HTR-8/SVneo (cell line): ENCODE measurements around the gene NF1.
"Not testable (repeated sequence)": the region's sequence is repeated elsewhere in the genome, so short reads cannot be mapped to it uniquely, and the experiment has no call there.

ENCODE experiments used
- DNase-seq: peaks from one replicate; pipeline ENCODE4 v3.0.0; 2011; ENCODE audit warnings: low spot score, mixed read lengths; ENCODE audit not compliant: insufficient read length
- FAIRE-seq: peaks from 2 replicates; lab custom pipeline; 2011; peaks lifted over from hg19 to GRCh38; lab: Jason Lieb, UNC

Gene NF1

DNA sequence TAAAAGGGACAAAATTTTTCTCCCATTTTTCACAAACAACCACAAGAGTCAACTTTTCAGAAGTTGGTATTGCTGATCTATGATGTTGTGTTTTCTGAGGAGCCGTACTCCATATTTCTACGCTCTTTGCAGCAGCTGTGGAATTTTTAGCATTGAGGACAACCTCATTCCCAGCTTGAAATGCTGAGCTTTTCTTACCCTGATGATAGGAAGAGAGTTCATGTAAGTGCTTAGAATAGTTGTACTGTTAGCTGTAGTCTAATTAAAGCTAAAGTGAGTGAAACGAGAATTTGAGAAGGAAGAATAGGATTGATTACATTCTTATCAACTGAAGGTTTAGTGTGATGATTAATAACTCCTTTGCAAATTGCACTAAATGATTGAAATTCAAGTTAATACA lies 72.3 kb downstream of the NF1 start:
- FAIRE-seq (no peak), DNase-seq (no peak)

DNA sequence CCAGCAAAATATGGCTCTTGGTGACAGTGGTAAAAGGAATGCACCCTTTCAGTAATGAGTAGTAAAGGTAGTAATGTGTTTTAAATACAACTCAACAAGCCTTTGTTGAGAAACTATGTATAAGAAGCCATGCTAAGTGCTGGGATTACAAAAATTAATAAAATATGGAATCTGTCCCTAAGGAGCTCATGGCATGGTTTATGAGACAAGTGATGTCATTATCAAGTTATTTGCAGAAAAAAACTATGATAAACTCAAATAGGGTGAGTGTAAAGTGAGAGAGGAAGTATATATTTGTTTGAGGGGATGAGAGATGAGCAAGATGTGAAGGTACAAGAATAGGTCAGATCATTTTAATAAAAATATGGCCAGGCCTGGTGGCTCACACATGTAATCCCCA lies 76.9 kb downstream of the NF1 start:
- no peak for FAIRE-seq
- no peak for DNase-seq

DNA sequence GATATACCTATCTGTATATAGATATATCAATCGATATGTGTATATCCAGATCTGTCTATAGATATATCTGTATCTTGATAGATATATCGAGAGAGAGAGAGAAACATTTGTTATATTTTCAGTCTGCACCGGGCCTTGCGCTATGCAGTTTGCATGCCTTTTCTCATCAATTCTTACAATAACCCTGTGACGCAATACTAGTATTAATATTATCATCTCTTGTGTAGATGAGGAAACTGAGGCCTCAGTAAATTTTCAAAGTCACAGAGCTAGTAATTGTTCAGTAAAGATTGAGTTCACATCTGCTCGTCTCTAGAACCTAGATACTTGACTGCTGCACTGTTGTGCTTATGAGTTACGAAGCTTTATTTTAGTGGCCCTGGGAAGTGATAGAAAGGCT lies 77.6 kb downstream of the NF1 start:
- no peak for DNase-seq
- FAIRE-seq: no peak

DNA sequence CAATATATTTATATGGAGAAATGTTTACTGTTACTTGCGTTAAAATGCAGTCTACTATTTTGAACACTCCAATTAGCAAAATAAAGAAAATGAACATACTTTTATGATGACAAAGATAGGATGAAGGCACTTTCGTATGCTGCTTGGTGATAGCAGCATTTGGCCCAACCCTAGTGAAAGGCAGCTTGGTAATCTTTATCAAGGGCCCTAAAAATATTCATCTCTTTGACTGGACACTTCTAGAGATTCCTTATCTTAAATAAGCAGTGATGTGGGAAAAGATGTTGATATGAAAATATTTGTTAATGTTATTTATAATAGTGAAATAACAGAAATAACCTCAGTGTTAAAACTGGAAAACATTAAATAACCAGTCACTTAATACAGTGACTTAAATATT lies 79.4 kb downstream of the NF1 start:
- DNase-seq: no peak
- no peak for FAIRE-seq

DNA sequence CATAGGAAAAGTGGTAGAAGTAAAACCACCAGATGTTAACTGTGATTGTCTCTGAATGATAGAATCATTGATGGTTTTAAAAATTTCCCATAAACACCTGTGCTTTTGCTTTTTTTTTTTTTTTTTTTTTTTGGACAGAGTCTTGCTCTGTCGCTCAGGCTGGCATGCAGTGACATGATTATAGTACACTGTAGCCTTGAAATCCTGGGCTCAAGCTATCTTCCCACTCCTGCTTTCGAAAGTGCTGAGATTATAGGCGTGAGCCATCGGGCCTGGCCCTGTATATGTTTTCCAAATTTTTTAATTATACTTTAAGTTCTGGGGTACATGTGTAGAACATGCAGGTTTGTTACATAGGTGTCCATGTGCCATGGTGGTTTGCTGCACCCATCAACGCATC lies 80.5 kb downstream of the NF1 start:
- DNase-seq (no peak), FAIRE-seq (no peak)

DNA sequence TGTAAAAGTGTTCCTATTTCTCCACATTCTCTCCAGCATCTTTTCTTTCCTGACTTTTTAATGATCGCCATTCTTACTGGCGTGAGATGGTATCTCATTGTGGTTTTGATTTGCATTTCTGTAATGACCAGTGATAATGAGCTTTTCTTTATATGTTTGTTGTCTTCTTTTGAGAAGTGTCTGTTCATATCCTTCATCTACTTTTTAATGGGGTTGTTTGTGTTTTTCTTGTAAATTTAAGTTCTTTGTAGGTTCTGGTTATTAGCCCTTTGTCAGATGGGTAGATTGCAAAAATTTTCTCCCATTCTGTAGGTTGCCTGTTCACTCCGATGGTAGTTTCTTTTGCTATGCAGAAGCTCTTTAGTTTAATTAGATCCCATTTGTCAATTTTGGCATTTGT lies 81.4 kb downstream of the NF1 start:
- FAIRE-seq, DNase-seq: not testable (repeated sequence)

DNA sequence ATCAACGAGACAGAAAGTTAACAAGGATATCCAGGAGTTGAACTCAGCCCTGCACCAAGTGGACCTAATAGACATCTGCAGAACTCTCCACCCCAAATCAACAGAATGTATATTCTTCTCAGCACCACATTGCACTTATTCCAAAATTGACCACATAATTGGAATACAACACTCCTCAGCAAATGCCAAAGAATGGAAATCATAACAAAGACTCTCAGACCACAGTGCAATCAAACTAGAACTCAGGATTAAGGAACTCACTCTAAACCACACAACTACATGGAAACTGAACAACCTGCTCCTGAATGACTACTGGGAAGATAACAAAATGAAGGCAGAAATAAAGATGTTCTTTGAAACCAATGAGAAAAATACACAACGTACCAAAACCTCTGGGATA lies 84.2 kb downstream of the NF1 start:
- not testable (repeated sequence) for FAIRE-seq, DNase-seq

DNA sequence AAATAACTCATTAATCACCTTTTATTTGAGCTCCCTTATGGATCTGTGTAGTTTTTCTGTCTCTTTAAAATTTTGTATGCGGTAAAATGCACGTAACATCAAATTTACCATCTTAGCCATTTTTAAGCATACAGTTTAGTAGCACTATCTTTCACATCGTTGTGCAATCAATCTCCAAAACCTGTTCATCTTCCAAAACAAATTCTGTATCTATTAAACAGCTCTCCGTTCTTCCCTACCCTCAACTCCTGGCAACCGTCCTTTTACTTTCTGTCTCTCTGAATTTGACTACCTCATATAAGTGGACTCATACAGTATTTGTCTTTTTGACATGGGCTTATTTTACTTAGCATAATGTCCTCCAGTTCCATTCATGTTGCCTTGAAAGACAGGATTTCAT lies 100.5 kb downstream of the NF1 start:
- no peak for FAIRE-seq
- no peak for DNase-seq

DNA sequence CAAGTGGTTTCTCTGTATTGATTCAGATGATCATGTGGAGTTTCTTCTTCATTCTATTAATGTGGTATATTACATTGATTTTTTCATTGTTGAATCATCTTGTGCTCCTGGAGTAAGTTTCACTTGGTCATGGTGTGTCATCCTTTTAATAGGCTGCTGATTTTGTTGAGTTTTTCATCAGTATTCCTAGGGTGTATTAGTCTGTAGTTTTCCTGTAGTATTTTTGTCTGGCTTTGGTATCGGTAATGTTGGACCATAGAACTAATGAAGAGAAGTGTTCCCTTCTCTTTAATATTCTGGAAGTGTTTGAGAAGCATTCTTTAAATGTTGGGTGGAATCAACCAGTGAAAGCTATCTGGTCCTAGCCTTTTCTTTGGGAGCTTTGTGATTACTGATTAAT lies 103.2 kb downstream of the NF1 start:
- DNase-seq: no peak
- FAIRE-seq: no peak

DNA sequence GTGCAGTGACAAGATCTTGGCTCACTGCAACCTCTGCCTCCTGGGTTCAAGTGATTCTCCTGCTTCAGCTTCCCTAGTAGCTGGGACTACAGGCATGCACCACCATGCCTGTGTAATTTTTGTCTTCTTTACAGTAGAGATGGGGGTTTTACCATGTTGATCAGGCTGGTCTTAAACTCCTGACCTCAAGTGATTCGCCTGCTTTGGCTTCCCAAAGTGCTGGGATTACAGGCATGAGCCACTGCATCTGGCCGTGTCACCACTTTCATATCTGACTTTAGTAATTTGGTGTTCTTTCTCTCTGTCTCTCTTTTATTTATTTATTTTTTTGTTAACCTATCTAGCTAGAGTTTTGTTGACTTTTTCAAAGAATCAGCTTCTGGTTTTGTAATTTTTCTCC lies 103.9 kb downstream of the NF1 start:
- not testable (repeated sequence) for FAIRE-seq, DNase-seq

DNA sequence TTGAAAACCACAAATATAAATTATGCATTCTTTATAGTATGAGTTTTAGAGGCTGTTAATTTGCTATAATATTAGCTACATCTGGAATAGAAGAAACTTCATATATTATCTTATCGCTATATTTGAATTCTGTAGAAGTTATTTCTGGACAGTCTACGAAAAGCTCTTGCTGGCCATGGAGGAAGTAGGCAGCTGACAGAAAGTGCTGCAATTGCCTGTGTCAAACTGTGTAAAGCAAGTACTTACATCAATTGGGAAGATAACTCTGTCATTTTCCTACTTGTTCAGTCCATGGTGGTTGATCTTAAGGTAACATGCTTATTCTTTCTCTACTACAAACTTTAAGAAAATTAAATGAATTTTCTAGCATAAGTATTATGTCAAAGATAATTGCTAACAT lies 105.5 kb downstream of the NF1 start:
- DNase-seq: no peak
- no peak for FAIRE-seq

DNA sequence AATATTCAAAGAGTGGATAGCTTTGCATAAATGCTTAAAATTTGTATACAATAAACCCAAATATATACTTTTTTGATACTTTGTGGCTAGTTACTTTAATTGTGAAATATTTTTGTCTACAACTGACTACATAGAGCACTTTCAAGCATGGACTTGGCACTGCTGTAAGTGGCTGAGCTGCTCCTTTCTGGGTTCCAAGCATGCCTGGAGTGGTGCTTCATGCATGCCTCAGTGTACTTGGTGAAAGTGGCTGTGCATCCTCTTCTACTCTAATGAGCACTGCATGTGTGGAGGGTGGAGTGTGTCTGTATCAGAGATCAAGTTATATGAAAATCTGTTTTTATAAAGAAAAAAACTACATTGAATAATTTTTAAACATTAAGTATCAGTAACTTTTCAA lies 108.2 kb downstream of the NF1 start:
- FAIRE-seq (no peak), DNase-seq (no peak)

DNA sequence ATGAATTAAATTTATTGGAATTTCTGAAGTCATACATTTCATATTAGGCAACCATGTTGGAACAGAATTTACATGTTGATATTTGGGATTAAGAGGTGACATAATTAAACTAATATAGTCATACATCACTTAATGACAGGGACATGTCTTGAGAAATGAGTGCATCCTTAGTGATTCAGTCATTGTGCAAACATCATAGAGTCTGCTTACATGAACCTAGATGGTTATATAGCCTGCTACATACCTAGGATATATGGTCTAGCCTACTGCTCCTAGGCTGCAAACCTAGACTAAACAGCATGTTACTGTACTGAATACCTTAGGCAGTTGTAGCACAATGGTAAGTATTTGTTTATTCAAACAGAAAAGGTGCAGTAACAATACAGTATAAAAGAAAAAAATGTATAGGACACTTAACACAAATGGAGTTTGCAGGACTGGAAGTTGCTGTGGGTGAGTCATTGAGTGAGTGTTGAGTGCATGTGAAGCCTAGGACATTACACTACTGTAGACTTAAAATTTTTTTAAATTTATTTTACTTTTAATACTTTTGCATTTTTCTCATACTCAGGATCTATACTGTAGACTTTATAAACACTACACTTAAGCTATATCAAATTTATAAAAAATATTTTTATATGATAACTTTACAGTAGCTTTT lies 116.7 kb downstream of the NF1 start:
- DNase-seq (no peak), FAIRE-seq (no peak)

DNA sequence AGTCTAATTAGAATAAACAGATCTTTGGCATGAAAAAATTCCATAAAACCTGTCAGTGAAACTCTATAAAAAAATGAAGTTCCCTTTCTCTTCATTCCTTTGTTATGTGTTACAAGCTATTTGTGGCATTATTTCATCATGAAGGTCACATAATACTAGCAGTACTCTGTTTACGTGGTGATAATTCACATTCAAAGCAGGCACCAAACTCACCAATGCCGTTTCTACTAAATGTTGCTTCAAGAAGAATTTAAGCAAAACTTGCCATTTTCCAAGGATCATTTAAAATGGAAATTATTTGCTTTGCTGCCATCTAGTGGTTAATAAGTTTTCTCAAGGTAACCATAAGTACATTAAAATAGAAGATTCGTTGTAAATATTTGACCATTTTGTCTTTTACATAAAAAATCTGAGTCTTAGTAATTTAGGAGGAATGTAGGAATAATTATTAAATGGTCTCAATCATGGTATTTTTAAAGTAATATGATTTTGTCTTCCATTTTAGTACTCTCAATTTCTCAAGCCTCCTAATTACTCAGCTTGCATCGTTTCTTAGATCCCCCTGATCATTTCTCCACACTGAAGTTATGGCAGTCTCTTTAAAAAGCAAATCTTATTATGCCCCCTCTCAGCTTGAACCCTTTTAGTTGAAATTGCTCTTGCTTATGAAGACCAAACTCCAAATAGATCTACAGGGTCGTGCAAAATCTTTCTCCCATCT lies 121.4 kb downstream of the NF1 start:
- DNase-seq (peak; percentile 31), FAIRE-seq (no peak)

DNA sequence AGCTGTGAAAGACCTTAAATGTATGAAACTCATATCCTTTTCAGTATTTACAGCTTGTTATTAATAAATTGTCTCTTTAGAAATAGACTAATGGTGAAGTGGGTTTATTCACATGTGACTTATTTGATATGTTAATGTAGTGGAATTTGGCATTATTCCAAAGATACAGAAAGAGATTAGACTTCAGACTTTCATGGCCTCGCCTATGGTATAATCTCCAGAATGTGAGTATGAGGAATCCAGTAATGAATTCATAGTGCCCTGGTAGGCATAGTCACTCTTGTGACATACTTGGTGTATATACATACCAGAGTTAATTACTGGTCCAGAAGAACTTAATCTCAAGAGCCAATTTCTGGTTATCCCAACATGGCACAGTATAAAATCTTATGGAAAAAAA lies 129.6 kb downstream of the NF1 start:
- DNase-seq (no peak), FAIRE-seq (no peak)

DNA sequence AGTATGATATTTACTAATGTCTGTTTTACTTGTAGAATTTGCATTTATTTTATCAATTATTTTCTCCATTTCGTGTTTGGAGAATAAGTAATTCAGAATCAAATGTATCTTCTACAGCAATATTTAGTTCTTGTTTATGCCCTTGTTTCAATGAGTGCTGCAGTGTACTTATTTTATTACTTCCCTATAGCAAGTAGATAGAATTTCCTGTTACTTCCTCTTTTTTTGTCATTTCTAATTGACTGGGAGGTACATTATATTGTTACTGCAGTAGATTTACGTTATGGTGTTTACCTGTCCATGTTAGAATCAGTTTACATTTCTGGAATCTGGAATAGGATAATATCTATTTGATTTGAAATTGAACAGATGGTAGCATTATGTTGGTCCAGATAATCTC lies 131.1 kb downstream of the NF1 start:
- DNase-seq: no peak
- FAIRE-seq: no peak

DNA sequence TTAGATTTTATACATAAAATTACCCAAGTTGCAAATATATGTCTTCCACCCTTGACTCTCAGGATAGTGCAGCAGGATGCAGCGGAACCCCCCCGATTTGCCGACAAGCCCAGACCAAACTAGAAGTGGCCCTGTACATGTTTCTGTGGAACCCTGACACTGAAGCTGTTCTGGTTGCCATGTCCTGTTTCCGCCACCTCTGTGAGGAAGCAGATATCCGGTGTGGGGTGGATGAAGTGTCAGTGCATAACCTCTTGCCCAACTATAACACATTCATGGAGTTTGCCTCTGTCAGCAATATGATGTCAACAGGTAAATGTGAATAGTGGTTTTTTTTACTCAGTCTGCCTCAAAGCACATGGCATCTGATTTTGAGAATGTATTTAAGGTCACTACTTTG lies 131.6 kb downstream of the NF1 start:
- no peak for FAIRE-seq
- DNase-seq: no peak

DNA sequence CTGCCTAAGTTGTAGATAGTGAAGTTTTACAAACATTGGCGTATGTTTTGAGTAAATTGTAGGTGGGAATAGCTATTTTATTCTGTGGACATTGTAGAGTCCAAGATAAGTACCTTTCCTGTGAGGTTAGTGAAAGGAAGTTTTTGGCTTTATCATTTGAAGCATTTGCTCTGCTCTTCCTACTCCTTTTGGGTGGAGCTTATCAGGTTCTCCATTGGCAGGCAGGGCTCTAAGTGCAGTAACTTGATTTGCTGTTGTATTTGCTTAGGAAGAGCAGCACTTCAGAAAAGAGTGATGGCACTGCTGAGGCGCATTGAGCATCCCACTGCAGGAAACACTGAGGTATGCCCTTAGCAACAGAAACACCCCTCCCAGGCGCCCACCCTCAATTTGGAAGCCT lies 132.2 kb downstream of the NF1 start:
- DNase-seq (no peak), FAIRE-seq (no peak)

DNA sequence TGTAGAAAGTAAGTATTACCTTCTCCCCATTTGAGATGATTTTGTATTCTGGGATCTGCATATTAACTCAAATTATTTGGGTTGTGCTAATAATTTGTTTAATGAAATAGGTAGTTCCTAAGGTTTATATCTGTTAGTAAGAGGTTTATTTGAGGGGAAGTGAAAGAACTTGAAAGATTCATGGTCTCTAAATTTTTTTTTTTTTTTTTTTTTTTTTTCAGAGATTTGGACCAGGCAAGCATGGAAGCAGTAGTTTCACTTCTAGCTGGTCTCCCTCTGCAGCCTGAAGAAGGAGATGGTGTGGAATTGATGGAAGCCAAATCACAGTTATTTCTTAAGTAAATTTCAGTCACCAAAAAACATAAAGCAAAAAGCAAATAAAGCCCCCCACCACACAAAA lies 137.1 kb downstream of the NF1 start:
- DNase-seq (no peak), FAIRE-seq (no peak)

DNA sequence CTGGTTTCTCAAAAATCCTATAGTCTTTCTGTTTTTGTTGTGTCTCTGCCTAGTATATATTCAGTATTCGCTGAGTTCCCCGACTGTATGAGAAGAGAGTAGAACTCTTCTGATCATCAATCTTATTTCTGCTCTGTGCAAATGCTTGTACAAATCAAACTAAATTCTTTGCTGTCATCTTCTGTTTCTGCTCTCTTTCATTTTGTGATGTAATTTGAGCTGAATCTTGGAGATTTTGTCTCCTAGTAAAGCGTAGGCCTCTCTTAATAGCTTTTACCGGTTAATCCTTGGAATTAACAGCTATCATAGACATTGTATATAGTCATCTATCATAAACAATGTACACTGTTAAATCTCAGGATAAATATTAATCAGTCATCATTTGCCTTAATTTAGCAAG lies 140.3 kb downstream of the NF1 start:
- DNase-seq (no peak), FAIRE-seq (no peak)

DNA sequence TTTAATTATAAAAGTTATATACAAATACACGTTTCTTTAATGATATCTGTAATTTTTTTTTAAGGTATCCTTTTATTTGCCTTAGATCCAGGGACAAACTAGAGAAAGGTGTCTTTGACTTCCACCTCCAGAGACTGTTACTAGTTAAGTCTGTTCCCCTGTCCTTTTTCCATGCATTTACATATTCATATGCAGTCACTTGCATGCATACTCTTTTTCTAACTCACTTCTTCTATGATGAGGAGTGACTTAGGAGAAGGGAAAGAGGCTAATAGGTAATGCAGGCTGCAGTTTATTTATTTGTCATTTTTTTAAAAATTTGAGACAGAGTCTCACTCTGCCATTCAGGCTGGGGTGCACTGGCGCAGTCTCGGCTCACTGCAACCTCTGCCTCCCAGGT lies 141.4 kb downstream of the NF1 start:
- DNase-seq (no peak), FAIRE-seq (no peak)

DNA sequence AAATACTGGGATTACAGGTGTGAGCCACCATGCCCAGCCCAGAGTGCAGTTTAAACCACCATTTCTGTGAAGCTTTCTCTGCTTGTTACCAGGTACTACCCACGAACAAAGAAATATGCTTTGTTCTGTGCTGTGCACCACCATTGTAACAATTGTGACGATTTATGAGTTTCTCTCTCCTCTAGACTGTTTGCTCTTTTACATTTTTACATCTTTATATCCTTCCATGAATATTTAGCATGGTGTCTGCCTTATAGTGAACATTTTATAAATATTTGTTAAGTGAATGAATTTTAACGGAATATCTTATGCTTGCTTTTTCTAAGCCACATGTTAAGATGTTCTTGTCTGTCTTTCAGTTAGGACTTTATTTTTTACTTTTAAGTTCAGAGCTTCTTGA lies 141.9 kb downstream of the NF1 start:
- no peak for FAIRE-seq
- no peak for DNase-seq
